HG03439 (cell line): ENCODE results near the gene ZNF350.
"Not testable (repeated sequence)": the region's sequence is repeated elsewhere in the genome, so short reads cannot be mapped to it uniquely, and the experiment has no call there.

Experiments
- ATAC-seq: cut with Tn5 transposase; IDR thresholded peaks from one replicate; pipeline ENCODE4 v1.9.1; 2021; ENCODE audit warnings: mild to moderate bottlenecking, moderate library complexity; ENCODE audit not compliant: unreplicated experiment

ZNF350 gene

DNA sequence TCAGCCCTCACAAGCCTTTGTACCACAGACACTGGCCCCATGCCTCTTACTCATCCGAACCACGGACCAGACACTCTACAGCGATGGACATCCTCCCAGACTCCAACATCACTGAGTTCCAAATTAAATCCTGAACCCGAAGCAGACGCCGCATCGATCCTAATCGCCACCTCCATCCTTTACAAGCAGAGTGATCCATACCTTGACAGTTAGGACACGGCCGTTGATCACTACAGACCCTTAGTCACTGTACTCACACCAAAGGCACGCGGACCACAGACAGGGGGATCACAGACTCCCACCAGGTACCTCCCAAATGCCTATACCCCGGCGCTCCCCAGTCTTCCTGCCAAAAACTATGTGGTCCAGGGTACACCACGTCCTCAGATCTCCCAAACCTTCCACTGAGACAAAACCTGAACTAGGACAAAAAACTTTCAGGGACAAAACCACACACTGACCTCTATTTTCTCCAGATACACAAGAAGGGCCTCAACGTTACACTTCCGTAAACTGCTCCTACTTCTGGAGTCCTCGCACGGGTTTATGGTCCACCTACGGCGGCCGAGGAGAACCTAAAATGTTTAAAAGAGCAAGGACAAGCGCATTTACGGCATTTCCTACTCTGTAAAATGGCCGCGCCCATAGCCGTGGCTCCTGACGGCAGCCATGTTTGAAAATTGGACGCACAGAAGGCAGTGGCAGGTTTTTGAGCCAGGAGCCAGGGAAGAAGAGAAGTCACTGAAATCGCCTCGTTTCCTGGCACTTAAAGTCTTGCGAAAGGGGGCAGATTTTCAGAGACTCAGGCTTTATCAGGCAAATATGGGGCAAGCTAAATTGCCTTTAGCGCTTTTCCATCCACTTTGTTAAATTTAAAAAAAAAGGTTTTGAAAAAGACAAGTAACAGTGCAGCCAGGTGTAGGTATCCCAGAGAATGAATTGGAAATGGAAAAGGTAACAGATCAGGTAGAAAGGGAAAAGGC, at the start of gene ZNF350:
Gene ZNF350 (minus strand): TSS at position 532 of the 983 bp plus-strand sequence. CDS start 12,480 bp downstream, outside the sequence.
- peak; percentile 95 for ATAC-seq

DNA sequence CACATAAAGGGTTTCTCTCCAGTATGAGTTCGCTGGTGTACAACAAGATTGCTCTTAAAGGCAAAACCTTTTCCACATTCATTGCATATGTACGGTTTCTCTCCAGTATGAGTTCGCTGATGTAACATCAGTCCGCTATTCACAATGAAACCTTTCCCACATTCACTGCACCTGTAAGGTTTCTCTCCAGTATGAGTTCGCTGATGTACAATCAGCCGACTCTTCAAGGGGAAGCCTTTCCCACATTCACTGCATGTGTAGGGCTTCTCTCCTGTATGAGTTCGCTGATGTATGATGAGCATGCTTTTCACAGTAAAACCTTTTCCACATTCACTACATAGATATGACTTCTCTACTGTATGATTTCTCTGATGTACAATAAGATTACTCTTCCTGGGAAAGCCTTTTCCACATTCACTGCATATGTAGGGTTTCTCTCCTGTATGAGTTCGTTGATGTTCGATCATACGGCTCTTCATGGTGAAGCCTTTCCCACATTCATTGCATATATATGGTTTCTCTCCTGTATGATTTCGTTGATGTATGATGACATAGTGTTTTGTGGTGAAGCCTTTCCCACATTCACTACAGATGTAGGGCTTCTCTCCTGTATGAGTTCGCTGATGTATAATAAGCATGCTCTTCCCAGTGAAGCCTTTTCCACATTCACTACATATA, 47.5 kb upstream of the ZNF350 start:
- no peak for ATAC-seq

DNA sequence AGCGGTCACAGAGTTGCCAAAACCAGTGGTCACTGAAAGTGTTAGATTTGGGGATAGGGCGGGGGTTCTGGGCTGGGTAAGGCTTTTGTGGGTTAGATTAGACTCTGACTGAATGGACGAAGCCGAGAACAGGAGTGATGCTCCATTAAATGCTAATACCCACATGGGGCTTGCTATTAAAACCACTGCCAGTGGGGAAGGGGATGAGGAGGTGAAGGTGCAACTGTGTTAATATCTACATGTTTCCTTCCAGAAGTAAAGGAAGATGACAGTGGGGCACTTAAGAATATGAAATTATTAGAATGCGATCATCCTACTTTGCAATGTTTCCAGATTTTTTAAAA, 42.1 kb upstream of the ZNF350 start:
- peak; percentile 38 for ATAC-seq

DNA sequence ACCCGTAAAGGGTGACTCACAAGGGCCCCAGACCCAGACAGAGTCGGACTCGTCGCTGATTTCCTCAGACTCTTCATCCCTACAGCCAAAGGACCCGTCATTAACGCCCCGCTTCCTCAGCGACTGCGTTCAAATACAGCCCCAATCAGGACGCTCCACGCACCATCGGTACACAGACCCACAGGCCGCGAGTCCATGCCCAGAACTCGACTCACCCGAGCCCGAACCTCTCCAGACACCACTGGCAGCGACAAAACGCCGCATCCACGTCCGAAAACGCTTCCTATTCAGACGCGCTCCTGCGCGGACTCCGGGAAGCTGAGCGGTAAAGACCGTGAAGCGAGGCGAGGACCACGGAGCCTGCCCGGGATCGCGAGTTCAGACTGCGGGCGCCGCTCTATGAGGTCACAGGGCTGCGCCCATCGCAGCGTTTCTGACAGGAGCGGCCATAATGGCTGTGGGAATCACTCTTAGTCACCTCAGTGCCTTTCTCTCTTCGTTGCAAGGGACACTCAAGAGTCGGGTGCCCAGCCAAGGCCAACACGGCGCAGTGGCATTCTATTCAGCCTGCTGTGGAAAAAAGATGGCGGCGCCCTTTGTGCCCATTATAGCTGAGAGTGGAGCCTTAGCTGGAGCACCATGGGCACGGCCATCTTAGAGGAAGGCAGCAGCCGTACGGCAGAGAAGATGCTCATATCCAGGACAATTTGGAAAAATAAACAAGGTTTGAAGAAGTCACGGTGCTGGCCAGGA, 41.6 kb upstream of the ZNF350 start, which contains the start of gene ZNF614:
Gene ZNF614 (minus strand): TSS at position 353 of the 753 bp plus-strand sequence. CDS start 2,634 bp downstream, outside the sequence.
- peak; percentile 79 for ATAC-seq

DNA sequence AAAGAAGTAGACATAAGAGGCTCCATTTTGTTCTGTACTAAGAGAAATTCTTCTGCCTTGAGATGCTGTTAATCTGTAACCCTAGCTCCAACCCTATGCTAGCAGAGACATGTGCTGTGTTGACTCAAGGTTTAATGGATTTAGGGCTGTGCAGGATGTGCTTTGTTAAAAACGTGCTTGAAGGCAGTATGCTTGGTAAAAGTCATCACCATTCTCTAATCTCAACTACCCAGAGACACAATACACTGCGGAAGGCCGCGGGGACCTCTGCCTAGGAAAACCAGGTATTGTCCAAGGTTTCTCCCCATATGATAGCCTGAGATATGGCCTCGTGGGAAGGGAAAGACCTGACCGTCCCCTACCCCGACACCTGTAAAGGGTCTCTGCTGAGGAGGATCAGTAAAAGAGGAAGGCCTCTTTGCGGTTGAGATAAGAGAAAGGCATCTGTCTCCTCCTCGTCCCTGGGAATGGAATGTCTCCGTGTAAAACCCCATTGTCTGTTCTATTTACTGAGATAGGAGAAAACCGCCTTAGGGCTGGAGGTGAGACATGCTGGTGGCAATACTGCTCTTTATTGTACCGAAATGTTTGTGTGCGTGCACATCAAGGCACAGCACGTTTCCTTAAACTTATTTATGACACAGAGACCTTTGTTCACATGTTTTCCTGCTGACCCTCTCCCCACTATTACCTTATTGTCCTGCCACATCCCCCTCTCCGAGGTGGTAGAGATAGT, 39.8 kb upstream of the ZNF350 start:
- not testable (repeated sequence) for ATAC-seq

DNA sequence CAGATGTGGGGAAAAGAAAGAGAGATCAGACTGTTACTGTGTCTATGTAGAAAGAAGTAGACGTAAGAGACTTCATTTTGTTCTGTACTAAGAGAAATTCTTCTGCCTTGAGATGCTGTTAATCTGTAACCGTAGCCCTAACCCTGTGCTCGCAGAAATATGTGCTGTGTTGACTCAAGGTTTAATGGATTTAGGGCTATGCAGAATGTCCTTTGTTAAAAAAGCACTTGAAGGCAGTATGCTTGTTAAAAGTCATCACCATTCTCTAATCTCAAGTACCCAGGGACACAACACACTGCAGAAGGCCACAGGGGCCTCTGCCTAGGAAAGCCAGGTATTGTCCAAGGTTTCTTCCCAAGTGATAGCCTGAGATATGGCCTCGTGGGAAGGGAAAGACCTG, 37.8 kb upstream of the ZNF350 start:
- ATAC-seq = not testable (repeated sequence)

DNA sequence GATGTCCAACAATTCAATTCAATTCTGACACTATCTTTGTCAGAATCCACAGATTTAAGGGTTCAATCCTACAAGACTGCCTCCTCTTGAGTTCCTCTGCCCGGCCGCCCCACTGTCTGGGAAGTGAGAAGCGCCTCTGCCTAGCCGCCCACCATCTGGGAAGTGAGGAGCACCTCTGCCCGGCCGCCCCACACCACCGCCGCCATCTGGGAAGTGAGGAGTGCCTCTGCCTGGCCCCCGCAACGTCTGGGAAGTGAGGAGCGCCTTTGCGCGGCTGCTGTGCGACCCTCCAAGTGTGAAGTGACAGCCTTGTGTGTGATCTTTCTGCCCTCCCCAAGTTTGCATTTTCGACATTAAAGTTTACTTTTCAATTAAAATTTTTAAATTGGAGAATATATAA, 35.6 kb upstream of the ZNF350 start:
- no peak for ATAC-seq

DNA sequence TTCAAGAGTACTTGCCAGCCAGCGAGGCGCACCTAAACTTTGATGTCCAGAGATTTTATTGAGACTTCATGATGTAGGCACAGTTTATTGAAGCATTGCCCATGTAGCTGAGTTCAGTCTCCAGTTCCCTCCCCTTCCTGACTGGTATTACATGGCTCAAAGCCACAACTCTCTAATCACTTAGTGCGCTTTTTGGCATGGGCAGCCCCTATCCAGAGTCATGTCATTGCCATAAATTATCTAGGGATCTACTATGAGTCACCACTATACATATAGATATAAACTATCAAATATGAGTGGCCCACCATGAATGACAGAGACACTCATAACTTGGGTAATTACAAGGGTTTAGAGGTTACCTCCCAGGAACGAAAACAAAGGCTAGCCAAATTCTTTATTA, 33.9 kb upstream of the ZNF350 start:
- ATAC-seq = no peak

DNA sequence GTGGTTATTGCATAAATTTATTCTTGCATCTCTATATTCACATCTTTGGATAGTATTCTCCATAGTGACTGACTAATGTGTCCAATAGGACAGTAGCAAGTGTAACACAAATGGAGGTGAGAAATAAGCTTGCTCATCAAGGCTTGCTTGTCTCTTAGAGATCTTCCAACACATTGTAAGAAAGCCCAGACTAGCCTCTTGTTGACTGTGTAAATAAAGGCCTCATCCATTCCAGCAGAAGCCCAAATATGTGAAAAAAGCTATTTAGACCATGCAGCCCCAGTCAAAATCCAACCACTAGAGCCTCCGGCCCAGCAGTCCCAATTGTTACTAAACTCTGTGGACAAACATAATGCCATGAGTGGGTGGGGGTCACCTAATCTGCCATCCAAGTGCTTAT, 24.0 kb upstream of the ZNF350 start:
- no peak for ATAC-seq

DNA sequence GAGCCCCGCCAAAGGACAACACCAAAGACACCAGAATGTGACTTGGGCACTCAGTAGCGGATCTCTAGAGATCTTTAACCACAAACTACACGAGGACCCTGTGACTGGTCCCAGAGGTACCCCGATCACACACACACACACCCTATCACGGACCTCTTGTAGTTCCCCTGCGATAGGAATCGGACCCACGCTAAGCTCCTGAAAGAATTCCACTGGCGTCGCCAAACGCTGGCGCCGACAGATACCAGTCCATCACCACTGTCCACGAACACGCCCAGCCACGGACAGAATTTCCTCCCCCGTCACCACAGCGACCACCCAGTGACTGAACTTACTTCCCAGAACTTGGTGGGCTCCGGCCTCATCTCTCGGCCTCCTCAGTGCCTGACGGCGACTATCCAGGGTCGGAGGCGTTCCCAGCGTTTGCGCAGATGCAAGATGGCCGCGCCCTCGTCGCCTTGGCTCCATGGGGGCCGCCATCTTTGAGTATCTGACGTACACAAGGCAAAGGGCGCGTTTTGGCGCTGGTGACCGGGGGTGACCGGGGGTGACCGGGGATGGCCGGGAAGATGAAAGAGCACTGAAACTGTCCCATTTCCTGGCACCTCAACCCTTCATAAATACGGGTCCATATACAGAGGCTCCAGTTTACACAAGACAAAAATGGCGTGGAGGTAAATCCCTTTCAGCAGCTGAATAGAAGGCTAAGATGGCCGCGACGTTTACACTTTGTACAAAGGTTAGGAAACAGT, 21.3 kb upstream of the ZNF350 start, which contains the start of gene ZNF615:
Gene ZNF615 (minus strand): TSS at position 406 of the 752 bp plus-strand sequence. CDS start 4,500 bp downstream, outside the sequence.
- ATAC-seq = peak; percentile 96

DNA sequence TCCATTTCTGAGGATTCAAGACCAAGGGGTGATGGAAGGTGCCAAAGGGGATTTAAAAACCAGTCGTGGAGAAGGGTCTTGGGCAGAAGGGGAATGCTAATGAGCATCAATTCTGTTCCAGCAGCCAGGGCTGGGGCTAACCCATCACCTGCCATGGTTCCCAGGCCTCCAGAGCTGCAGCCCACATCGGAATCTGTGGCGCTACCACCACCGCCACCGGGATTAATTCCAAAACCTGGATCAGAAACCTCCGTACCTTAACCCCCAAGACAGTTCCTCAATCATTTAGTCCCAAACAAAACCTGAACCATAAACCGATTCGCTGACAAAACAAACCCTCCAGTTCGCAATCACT, 20.8 kb upstream of the ZNF350 start:
- ATAC-seq = no peak

DNA sequence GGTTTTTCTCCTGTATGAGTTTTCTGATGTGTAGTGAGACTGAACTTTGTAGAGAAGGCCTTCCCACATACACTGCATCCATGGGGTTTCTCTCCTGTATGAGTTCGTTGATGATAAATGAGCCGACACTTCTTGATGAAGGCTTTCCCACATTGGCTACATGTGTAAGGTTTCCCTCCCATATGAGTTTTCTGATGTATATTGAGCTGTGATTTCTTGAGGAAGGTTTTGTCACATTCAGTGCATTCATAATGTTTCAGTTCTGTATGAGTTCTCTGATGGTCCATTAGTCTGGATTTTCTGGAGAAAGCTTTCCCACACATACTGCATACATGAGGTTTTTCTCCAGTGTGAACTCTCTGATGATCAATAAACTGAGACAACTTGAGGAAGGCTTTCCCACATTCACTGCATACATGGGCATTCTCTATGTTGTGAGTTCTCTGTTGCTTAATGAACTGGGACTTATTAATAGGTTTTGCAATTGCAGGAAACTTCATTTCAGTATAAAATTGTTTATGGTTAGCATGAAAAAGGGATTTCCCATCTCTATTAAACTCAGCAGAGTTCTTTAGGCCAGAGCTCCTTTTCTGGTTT, 7.5 kb upstream of the ZNF350 start:
- no peak for ATAC-seq

DNA sequence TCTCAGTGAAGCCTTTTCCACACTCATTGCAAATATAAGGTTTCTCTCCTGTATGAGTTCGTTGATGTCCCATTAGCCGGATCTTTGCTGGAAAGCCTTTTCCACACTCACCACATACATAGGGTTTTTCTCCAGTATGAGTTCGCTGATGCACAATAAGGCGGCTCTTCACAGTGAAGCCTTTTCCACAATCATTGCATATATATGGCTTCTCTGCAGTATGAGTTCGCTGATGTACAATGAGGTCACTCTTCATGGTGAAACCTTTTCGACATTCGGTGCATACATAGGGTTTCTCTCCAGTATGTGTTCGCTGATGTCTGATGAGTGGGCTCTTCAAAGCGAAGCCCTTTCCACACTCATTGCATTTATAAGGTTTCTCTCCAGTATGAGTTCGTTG, 6.8 kb upstream of the ZNF350 start:
- no peak for ATAC-seq

DNA sequence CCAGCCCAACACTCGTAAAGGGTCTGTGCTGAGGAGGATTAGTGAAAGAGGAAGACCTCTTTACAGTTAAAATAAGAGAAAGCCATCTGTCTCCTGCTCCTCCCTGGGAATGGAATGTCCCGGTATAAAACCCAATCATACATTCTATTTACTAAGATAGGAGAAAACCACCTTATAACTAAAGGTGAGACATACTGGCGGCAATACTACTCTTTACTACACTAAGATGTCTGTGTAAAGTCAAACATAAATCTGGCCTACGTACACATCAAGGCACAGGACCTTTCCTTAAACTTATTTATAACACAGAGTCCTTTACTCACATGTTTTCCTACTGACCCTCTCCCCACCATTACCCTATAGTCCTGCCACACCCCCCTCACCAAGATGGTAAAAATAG, 3.3 kb downstream of the ZNF350 start:
- no peak for ATAC-seq

DNA sequence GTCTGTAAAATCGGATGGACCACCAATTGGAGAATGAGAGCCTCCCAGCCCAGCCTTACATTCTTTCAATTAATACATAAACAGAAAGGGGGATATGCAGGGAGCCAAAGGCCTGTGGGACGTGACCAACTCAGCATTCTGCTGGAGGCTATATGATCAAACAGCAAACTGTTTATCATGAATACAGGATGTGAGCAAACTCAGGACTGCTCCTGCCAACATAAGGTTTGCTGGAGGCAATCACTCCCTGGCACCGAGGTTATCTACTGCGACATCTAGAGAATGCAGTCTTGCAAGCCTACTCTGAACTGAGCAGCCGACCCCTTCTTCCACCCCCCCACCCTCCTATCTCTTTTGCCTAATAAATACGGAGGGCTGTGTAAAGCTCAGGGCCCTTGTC, 5.7 kb downstream of the ZNF350 start:
- ATAC-seq = not testable (repeated sequence)

DNA sequence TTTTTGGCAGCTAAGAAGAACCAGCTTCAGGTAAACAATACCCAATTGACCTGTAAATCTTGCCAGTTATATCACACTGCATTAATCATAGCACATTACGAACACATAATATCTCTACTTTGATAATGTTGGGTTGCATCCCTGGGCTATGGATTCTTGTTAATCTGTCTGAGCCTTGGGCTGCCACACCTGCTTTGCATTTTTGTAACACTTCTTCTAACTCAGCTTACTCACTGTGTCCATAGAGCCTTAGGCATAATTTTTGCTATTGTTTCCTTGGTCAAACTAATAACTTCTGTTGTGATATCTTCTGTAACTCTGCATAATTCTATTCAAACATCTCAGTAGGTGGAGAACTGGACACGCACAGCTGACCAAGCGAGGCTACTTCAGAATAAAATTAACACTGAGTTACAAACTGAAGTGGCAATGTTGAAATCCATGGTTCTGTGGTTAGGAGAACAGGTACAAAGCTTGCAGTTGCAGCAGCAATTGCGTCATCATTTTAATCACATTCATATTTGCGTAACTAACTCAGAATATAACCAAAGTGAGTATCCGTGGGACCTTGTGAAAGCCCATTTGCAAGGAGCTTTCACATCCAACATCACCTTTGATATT, 6.4 kb downstream of the ZNF350 start:
- ATAC-seq = no peak

DNA sequence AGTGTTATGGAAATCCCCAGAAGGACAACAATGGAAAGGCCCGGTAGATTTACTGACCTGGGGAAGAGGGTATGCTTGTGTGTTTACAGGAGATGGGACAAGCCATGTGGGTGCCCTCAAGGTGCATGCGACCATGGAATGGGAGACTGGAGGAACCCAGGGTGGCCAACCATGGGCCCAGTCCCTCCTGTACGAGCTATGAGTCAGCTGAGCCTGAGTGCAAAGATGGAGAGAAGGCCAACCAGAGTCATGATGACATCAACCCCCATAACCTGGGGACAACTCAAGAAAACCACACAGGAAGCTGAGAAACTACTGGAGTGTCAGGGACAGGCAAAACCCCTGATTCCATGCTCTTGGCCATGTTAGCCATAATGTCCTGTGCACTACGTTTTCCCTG, 7.8 kb downstream of the ZNF350 start:
- ATAC-seq = no peak

DNA sequence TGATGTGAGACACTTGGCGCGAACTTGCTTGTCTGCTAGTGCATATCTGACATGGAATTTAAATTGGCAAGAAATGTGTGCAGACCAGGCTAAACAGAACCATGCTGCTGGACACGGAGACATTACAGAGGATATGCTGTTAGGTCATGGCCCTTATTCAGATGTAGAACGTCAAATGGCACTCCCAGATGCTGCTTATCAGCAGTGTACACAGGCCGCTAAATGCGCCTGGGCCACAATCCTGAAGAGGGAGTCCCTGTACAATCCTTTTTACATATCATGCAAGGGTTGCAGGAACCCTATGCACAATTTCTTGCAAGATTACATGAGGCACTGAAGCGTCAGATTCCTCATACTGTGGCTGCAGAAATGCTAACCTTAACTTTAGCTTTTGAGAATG, 9.3 kb downstream of the ZNF350 start:
- no peak for ATAC-seq

DNA sequence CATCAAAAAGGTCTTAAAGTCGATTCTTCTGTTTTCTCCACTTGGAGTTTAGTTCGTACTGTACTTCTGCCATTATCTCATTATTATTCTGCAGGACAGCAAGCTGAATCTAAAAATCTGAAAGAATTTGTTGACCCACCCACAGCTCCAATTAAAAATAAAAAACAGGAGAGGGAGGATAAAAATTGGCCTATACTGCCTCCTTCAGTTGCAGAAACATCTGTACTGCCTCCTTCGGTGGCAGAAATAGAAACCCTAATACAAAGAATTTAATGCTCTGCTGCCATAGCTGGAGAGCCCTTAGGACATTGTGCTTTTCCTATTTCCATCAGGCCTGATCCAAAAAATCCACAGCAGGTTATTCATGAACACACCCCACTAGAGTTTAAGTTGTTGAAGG, 9.8 kb downstream of the ZNF350 start:
- no peak for ATAC-seq
